A673 (cell line): Measurements from ENCODE around the gene TAL1.

ENCODE experiments used
- EZH2 ChIP-seq: fragments of 200-600 bp; sonication (generic); IDR thresholded peaks from 2 replicates; pipeline ENCODE4 v1.6.1; 2017; ENCODE audit warnings: borderline replicate concordance, low read depth, mild to moderate bottlenecking, mixed read lengths, antibody characterized with exemption, low read length; ENCODE audit not compliant: poor library complexity, severe bottlenecking
- TF ChIP-seq, protein P1 (sequence below): fragments of 300-800, 200-600 bp; sonication (generic); conservative IDR thresholded peaks from 2 replicates; pipeline ENCODE4 v1.5.1; 2017; ENCODE audit warnings: low read depth, mild to moderate bottlenecking, antibody characterized with exemption, low read length, moderate library complexity, mixed read lengths

- TF ChIP-seq, protein P1, sequence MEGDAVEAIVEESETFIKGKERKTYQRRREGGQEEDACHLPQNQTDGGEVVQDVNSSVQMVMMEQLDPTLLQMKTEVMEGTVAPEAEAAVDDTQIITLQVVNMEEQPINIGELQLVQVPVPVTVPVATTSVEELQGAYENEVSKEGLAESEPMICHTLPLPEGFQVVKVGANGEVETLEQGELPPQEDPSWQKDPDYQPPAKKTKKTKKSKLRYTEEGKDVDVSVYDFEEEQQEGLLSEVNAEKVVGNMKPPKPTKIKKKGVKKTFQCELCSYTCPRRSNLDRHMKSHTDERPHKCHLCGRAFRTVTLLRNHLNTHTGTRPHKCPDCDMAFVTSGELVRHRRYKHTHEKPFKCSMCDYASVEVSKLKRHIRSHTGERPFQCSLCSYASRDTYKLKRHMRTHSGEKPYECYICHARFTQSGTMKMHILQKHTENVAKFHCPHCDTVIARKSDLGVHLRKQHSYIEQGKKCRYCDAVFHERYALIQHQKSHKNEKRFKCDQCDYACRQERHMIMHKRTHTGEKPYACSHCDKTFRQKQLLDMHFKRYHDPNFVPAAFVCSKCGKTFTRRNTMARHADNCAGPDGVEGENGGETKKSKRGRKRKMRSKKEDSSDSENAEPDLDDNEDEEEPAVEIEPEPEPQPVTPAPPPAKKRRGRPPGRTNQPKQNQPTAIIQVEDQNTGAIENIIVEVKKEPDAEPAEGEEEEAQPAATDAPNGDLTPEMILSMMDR = no peak
- TF ChIP-seq EZH2 = no peak
These were observed at the start of gene TAL1 for GRCh38 chr1:47232187-47232874.
